COR-L47 (cell line): ENCODE data around the gene ZNF606.
"Not testable (repeated sequence)": the region's sequence is repeated elsewhere in the genome, so short reads cannot be mapped to it uniquely, and the experiment has no call there.

Source experiments
- DNase-seq: peaks from one replicate; lab custom pipeline; 2025; lab: John Stamatoyannopoulos, UW

ZNF606 gene

DNA sequence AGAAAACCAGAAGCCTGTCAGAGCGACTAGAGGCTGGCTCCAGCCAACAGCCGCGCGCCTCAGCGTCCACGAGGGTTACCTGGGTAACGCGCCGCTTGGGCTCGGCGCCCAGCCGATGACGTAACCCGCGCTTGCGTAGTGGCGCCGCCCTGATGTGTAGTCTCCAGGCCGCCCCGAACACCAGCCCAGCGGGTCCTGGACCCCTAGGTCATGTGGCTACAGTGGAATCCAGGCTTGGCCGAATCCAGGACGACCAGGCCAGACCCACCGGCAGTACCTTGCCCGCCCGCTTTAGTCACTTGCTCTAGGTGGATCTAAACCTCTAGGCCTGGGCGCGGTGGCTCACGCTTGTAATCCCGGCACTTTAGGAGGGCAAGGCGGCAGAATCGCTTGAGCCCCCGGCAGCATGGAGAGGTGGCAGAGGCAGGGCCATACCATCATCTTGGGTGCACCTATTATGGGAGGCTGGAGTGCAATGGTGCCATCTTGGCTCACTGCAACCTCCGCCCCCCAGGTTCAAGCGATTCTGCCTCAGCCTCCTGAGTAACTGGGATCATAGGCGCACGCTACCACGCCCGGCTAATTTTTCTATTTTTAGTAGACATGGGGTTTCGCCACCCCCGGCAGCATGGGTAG, 7.2 kb upstream of the ZNF606 start:
- DNase-seq = peak; percentile 79

DNA sequence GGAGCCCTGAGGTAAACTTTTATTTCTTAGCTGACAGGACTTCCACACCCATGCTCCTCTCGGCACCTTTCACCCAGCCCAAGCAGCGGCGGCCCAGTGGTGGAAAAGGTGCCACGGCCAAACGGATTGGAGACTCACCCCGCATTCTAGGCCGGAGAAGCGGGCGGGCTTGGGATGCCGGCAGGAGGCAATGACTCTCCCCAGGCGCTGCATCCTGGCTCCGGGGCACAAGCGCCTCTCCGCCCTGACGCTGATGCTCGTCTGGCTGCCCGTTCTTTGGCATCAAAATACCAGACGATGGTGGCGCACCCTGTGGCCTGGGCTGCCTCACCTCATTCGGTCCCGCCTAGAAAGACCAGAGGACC, 6.7 kb upstream of the ZNF606 start:
- DNase-seq = no peak

DNA sequence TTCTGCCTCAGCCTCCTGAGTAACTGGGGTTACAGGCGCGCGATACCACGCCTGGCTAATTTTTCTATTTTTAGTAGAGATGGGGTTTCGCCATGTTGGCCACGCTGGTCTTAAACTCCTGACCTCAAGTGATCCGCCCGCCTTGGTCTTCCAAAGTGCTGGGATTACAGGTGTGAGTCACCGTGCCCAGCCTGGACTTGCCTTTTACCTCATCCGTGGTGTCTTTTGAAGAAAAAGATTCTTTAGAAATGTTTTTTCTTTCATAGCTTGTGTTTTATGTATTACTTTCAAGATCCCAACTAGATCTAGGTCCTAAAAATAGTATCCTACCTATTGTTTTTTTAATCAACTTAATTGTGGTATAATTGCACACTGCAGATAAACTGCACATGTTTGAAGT, 6.3 kb upstream of the ZNF606 start:
- DNase-seq = not testable (repeated sequence)

DNA sequence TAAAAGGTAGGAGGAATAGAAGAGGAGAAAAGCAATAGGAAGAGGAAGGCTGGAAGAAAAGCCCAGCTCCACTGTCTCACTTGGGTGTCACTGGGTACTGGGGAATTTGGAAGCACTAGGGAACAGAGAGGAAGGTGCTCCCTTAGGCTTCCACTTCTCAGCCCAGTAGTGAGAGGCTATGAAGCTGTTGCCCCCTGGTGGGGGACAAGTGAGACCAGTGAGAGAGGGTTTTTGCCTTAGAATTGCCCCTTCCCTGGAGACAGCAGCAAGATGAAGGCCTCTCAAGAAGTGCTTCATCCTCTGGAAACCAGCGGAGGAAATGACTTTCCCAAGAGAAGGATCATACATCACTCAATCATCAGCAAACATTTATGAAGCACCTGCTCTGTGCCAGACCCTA, 4.7 kb upstream of the ZNF606 start:
- DNase-seq = no peak

DNA sequence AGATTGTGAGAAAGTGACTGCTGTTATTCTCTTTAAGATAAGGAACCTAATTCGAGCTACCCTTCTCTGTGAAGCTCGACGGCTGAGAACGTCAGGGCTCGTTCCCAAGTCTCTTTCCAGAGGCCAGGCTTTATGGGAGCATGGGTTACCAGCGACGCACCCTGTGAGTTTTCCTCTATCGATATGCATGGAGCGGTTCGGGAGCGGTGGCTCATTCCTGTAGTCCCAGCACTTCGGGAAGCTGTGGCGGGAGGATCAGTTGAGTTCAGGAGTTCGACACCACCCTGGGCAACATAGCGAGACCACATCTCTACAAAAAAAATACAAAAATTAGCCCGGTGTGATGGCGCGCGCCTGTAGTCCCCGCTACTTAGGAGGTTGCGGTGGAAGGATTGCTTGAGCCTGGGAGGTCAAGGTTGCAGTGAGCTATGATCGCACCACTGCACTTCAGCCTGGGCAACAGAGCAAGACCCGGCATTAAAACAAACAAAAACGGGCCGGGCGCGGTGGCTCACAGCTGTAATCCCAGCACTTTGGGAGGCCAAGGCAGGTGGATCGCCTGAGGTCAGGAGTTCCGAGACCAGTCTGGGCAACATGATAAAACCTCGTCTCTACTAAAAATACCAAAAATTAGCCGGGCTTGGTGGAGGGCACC, 681 bp upstream of the ZNF606 start:
- no peak for DNase-seq

DNA sequence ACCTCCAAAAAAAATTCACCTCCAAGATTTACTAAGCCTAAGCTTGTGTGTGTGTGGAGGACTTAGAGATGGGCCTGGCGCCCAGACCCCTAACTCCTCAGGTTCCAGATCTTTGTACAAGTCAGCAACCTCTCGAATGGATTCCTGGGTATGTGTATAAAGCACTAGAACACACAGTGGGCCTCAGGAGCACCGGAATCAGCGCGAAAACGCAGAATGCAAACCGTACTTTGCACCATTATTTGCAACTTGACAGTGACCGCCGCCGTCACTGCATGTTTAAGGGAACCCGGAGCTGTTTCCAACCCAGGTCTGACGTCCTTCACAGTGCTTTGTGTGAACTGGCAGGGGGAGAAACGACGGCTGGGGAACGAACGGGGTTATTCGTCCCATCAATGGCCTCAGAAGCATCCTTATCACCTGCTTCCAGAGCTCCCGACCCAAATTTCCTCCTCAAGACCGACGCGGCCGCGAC, 688 bp downstream of the ZNF606 start:
- DNase-seq = peak; percentile 15

DNA sequence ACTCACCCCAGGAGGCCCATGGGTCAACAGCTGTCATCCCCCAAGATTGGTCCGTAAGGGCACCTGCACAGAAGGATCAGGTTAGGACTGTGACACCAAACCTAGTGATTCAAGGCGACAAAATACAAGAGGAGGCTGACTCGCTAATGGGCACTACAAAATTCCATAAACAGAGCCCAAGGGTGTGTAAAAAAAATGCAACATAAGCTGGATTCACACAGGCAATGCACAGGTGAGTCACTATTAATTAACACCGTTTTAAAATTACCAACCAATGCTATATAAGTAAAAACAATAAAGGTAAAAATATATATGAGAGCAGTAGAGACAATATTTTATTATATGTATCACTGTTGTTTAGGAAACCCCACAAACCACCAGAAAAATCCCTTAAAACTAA, 1.9 kb downstream of the ZNF606 start:
- no peak for DNase-seq

DNA sequence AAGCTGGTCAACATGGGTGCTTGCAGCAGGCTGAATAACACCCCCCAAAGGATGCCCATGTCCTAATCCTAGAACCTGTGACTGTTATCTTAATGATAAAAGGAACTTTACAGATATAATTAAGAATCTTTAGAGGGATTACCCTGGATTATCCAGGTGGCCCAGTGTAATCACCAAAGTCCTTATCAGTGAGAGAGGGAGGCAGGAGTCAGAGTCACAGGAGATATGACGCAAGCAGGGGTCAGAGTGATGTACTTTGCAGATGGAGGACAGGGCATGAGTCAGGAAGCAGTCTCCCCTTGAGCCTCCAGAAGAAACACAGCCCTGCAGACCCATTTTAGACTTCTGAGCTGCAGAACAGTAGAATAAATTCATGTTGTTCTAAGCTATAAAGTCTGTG, 9.8 kb downstream of the ZNF606 start:
- DNase-seq = no peak

DNA sequence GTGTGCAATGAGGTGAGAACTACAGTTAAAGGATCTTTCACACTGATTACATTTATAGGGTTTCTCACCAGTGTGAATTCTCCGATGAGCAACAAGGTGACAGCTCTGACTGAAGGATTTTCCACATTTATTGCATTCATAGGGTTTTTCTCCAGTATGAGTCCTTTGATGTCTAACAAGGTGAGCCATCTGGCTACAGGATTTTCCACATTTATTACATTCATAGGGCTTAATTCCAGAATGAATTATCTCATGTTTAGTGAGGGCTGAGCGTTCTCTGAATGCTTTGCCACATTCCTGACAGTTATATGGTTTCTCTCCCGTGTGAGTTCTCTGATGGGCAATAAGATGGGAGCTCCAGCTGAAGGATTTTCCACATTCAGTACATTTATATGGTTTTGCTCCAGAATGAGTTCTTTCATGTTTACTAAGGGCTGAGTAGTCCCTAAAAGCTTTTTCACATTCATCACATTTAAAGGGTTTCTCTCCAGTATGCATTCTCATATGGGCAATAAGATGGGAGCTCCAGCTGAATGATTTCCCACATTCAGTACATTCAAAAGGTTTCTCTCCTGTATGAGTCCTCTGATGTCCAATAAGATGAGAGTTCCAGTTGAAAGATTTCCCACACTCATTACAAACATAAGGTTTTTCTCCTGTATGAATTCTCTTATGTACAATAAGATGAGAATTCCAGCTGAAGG, 23.9 kb downstream of the ZNF606 start:
- DNase-seq = no peak

DNA sequence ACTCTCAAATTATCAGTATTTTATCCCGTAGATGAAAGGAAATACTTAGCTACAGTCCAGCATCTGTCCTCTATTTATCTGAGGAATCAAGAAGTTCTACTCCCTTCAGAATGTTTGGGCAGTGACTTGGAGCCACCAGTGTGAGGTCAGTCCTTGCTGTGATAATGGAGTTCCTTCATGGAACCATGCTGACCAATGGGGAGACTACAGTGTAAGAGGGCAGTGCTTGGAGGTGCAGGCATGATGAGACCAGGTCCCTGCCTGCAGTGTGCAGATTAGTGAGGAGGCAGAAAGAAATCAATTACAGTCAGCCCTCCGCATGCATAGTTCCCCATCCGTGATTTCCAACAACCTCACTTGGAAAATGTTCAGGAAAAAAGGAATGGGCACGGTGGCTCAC, 28.2 kb downstream of the ZNF606 start, which contains the start of gene C19orf18:
C19orf18 (minus strand) TSS at position 101 of the 400 bp plus-strand sequence. CDS start 102 bp downstream, outside the sequence.
- DNase-seq = no peak

DNA sequence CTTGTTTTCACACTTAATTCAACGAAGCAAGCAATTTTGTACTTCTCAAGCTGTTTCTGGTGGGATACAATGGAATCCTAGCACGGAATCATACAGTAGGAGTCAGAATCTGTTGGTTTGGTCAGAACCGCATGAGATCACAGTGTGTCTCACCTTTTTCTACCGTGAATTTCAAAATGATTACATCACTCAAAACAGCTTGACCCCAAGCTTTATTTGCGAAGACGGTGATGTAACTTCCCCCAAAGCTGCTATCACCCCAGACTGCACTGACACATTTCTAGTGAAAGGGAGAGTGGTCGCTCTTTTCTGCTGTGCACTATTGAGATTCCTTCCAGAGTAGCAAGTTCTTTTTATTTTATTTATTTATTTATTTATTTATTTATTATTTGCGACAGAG, 37.9 kb downstream of the ZNF606 start:
- DNase-seq = no peak

DNA sequence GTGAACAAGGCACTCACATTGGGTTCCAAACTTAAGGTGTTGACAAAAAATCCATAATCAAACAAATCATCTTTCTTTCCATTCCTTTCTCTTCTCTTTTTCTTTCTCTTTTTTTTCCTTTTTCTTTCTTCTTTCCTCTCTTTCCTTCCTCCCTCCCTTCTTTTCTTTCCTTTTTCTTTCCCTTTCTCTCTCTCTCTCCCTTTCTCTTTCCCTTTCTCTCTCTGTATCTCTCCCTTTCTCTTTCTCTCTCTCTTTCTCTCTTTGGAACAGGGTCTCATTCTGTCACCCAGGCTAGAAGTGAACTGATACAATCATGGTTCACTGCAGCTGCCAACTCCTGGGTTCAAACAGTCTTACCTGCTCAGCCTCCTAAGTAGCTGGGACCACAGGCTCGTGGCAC, 40.8 kb downstream of the ZNF606 start:
- no peak for DNase-seq

DNA sequence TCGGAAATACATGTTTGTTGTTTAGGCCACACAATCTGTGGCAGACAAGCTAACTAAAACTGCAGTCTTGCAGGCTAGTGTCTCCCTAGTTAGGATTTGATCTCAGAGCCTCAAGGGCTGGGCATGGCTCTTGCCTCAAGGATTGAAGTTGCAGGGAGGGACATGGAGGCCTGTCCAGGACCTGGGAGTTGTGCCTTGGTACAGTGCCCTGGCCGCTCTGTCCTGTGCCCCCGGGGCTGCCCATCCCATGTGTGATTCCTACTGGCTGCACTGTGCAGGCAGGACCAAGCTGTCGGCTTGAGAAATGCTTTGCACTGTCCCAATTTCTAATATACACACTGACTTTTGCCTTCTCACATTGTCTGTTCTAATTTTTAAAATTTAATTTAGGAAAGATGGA, 47.6 kb downstream of the ZNF606 start:
- no peak for DNase-seq

DNA sequence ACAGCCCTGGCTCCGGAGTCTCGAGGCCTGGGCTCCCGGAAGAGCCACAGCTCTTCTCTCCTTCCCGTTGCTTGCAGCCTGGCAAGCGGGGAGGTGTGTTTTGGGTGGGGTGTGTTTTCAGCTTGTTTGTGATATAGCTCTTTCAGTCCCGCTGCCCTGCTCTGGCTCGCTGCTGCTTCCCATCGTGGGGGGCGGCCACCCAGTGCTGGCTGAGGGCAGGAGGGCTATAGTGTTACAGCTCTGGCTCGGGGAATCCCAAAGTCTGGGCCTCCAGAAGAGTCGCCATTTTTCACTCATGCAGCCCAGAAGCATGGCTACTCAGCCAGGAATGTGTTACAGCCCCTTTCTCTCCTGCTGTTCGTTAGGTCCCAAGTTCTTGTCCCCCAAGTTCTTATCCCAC, 52.9 kb downstream of the ZNF606 start:
- DNase-seq = no peak

DNA sequence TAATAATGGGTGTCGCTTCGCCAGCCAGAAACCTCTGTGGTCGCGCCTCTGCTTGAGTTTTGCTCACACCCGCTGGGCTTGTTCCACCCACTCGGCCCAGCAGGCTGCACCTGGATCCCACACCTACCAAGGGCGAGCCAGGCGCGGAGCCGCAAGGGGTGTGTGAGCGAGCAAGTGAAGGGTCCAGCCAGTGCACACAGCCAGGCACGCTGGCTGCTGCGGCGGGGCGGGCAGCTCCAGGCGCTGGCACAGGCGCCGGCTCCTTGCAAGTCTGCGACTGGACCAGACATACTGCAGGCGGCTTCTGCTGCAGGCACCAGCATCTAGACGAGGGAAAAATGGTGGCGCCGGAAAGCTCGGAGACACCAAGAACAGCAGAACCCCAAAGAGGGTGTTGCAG, 53.3 kb downstream of the ZNF606 start:
- DNase-seq = no peak

DNA sequence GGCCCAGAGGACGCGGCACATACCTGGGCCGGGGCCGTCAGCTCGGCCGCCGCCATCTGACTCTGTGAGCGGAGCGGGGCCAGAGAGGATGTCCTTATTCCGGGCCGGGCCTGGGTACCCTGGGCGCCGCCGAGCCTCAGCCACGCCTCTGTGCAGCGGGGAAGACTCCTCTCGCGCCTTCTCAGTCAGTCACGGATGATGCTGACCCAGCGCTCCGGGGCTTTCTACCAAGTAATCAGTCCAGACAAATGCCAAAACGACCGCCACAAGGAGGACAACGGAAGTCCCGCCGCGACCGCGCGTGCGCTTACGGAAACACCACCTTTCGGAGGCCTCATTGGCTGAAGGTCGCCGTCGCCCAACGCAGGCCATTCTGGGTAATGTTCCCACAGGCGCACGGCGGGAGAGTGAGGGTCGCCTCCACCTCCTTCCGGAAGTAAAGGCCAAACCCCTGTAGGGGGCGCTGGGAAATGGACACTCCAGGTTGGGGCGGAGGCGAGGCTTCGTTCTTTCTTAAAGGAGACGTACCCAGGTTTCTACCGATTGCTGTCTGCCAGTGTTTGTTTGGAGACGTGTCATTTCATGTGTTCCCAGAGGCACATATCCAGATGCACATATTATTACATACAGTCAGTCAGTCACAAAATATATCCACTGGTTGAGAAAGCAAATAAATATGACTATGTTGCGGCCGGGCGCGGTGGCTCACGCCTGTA, 55.0 kb downstream of the ZNF606 start, which contains the start of gene ZNF256:
ZNF256 (minus strand) TSS at position 288 of the 716 bp plus-strand sequence; CDS start at position 56, 232 bp downstream.
- DNase-seq = peak; percentile 95

DNA sequence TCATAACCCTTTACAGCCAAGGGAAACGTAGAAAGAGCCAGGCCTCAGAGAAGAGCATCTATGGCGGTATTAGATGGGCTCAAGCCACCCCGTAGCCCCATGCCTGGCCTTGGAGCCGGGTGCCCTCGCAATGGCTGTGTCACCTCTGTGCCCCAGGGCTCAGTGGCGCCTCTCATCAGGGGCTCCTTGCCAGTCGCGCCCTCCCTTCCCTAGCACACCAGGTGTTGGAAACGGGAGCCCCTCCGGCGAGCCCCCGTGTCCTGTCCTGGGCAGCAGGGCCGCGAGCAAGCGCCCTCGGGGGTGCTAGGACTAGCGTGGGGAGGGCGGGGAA, 55.6 kb downstream of the ZNF606 start:
- DNase-seq = peak; percentile 4

DNA sequence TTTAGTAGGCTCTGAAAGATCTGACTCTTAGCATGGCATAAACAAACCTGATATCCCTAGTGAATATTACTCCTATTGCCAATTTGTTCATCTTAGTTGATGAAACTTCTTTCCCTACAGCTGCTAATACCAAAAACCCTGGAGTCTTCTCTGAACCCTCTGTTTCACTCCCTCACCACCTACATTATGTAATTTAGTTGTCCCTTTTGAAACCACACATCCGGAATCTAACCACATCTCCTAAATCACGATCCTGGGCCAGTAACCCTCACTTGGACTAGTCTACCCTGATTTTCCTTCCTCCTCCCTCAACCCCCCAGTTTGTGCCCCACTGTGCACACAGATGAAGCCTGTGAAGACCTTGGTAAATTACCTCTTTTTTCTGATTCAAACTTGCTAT, 56.3 kb downstream of the ZNF606 start:
- DNase-seq = no peak

DNA sequence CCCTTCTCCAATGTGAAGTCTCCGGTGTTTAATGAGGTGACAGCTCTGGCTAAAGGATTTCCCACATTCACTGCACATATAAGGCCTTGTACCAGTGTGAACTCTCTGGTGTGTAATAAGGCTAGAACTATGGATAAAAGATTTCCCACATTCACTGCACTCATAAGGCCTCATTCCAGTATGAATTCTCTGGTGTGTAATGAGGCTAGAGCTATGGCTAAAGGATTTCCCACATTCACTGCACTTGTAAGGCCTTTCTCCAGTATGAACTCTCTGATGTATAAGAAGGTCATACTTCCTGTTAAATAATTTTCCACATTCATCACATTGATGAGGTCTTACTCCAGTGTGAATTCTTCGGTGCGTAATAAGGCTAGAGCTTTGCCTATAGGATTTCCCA, 61.0 kb downstream of the ZNF606 start:
- DNase-seq = no peak

DNA sequence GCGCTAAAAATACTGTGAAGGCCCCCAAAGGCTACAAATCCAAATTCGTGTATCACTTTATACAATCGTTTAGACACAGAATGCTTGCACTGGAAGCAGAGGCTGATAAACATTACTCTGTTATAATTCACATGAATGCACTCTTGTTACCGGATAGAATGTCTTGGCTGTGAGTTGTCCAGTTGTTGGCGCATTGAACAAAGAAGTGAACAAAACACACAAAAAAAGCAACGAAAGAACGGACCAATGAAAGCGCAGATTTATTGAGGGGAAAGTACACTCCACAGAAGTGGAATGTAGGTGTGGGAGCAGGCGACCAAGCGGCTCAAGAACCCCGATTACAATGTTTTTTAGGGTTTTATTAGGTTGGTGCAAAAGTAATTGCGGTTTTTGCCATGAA, 66.9 kb downstream of the ZNF606 start:
- no peak for DNase-seq

DNA sequence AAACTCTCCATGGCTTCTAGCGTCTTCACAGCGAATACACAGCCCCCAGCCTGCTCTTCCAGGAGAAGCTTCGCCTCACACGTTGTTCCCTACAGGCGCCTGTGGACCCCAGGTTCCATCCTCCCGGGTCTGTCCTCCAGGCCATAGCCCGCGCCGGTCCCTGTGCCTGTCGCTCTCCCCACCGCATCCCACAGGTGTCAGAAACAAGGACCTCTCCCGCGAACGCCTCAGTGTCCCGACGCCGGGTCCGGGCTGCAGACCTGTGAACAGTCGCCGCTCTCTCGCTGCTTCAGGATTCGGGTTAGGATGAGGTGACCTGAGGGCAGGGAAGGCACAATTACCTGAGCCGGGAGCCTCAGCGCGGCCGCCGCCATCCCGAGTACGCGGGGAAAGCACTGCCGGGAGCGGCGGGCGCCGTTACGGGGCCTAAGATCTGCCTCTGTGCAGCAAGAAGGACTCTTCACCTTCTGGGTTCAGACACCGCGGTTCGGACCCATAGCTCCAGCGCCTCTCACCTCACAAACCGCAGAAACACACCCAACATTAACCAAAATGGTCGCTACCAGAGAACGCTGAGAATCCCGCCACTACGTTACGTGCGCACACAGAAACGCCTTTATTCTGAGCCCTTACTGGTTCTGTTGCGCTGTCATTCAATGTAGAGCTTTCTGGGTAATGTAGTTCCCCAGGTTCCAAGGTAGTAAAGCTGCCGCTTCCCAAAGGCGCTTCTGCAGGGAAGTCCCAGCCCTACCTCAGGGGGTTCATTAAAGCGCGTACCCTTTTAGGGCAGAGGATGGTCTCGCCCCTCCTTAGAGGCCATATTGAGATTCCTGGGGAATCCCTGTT, 67.6 kb downstream of the ZNF606 start, which contains the start of gene ZNF418:
ZNF418 (minus strand) TSS at position 583 of the 846 bp plus-strand sequence. CDS start 1,580 bp downstream, outside the sequence.
- DNase-seq = no peak

DNA sequence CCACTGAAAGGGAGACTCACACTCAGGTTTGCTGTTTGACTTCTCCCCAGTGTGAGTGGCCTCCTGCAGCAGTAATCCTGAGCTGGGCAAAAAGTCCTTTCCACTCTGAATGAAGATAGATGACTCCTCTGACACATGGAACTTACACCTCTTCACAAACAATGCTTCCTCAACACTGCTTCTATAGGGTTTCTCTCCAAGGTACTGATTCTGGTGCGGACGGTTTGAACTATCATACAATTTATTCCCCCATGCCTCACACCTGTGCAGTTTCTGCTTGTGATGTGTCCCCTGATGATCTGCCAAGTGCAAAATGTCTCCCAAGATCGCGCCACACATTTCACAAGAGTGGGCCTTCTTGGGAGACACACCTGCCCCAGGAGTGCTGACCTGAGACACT, 75.0 kb downstream of the ZNF606 start:
- no peak for DNase-seq
